GM19463 (cell line): ENCODE results near the gene PRDM16.

Source experiments
- ATAC-seq: cut with Tn5 transposase; IDR thresholded peaks from one replicate; pipeline ENCODE4 v1.9.1; 2021; ENCODE audit warnings: mild to moderate bottlenecking, moderate library complexity; ENCODE audit not compliant: unreplicated experiment

The PRDM16 gene

DNA sequence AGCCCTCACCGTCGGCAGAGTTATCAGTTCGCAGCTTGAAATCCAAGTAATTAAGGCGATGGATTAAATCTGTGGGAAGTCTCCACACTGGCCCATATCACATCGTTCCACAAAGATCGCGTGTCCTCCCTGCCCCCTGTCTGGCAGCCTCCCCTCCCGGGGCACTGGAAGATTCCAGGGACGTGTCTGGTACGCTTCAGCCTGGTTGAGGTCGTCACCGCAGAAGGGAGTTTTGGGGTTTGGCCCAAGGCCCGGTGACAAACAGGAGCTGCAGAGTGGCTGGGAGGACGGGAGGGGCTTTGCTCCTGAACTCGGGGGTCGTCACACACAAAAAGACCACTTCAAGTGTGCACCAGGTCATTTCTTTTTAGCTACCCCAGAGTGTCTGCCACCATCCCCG lies 51.1 kb downstream of the PRDM16 start:
- ATAC-seq = no peak

DNA sequence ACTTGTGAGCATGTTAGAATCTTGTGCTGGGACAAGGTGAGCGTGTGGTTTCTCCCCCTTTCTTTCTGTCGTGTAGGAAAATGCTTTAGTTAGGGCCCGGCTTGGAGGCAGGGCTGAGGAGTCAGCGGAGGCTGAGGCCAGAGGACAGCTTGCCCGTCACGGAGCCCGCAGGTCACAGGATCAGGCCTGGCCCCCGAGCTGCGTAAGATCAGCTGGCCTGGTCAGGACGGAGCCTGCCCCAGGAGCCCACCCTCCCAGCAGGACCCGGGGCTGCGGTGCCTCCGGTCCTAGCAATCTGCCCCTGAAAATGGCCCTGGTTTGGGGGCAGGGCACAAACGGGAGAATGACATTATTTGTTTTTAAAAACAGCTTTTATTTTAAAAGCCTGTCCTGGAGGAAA lies 52.0 kb downstream of the PRDM16 start:
- ATAC-seq = no peak

DNA sequence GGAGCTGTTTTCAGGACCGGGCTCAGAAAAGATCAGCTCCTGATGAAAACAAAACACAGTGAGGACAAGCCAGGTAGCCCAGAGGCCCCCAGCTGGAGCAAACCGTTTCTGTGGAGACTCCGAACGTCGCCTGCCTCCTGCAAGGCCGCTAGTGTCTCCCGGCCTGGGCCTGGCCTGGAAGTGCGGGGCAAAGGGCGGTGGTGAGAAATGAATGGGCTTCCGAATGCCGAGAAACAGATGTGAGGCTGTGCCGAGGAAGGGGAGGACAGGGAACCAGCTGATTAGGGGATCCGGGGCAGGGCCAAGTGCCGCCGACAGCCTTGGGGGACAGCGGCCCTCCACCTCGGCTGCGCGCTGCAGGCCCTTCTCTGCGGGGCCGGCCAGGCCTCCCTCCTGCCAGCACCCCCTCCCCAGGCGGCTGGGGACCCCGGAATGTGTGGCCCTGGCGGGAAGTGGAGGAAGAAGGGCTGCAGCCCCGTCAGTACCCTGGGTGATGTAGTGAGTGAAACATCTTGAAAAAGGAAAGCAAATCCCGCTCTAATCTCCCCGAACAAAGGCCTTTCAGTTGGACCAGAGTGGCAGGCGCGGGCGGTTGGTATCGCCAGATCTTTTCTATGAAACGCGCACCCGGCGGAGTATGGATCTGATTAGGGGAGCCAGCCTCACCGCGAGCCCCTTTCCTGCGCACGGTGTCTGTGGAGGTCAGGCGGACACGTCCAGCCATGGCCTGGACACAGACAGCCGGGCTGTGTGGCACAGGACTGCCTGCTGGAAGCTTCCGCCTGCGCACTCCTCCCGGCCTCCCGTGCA lies 52.6 kb downstream of the PRDM16 start:
- ATAC-seq = no peak

DNA sequence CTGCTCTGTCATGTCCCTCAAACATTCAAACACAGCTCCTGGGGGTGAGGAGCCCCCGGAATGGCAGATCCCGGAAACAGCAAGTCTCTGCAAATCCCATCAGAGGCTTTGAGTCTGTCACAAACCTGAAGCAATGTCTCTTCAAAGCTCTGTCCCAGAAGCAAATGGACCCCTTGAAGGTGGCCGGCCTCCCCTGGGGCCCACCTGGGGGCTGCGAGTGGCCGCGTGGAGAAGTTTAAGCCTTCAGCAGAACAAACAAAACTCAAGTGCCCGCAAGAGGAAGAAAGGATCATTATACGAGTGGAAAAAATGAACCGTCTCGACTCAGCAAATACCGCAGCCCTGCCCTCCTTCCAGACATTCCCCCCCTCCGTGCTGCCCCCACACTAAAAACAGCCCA lies 53.3 kb downstream of the PRDM16 start:
- ATAC-seq = no peak

DNA sequence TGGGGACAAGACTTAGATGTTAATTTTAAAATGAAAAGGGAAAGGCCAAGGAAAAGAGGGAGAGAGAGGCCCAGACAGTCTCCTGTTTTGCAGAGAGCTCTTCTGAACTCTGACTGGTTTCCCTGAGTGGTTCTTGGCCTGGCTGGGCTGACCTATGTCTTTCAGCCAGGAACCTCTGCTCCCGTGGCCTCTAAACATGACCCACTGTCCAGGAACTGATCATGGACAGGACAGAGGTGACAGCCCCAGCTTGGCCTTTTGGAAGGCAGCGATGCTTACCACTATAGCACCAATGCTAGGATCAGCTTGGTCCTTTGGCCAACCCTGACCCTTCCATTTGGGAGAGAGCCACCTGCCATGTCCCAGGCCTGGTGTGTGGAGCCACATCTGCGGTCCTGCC lies 55.2 kb downstream of the PRDM16 start:
- ATAC-seq = no peak

DNA sequence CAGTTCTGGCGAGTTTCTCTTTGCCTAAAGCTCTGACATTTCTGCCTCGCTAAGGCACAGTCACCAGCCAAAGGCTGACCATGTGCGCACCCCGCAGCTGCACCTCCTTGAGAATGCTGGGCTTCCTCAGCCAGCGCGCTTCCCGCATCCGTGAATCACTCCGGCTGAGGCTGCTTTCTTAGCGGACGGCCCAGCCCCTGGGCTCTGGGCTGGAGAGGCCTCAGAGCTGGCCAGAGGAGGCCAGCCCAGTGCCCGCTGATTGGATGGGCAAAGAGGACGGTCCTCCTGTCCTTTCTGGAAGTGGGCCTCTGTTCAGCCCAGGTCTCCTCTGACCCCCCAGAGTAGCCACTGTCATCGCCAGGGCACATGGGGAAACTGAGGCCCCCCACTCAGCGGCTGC lies 56.1 kb downstream of the PRDM16 start:
- no peak for ATAC-seq

DNA sequence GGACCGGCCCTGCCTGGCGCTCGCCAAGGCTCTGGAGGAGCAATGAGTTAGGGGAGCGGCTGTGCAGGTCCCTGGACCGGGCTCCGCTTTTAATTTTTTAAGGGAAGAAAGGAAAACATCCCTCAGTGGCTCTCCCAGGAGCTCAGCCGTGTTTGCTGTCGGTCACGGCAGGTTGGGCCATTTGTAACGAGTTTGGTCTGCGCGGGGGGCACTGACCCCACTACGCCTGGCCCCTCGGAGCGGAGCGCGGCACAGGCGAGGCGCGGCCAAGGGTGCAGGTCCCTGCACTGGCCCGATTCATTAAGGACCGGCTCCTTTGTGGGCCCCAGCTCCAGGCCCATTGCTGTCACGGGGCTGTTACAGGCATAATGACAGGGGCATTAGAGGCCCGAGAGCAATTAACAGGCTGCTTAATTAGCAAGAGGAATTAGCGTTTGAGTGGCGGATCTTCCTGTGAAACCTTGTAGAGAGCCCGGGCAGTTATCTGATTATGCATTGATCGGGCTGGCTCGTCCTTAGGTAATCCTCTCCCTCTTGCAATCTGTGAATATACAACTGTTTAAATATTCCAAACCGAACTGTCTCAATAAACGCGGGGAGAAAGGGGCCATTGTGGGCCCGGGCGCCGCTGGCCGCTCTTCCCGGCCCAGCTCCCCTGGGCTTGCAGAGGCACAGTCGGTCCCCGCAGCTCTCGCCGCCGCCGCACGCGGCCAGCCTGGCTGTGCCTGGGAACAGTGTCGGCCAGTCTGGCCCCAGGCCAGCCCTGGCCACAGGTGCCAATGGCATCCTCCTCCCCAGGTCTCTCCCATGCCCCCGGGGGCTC lies 56.8 kb downstream of the PRDM16 start:
- no peak for ATAC-seq

DNA sequence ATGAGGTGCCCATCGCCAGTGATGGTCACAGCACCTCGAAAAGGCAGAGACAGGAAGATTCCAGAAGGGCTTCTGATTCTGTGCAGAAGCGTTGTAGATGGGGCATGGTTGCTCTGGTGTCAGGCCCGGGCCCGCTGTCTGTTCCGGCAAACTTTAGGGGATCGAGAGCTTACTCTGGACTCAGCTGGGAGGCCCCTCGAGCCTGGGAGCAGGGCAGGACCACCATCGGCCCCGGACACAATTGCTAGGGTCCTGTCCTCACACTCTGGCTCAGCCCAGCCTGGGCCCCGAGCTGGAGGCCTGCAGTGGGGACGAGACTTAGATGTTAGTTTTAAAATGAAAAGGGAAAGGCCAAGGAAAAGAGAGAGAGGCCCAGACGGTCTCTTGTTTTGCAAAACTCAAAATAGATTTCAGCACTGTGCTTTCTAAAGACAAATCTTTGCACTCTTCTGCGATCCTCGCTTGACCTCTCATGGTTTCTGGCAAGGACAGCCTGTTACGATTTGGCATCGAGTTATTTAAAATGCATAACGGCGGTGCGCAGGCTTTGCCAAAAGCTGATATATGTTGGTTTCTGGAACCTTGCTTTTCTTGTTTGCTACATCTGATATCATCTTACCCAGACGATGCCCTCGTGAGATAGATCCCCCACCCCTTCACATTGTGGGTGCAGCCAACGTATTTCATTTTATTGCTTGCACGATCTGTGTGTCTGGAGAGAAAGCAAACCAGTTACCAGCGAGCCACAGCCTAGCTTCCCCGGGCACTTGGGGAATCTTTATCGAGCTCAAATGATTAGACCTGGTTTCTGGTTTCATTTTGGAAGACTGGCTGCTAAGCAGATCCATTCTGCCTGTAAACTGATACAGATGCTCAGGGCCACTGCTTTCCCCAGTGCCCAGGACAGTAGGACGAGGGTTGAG lies 58.0 kb downstream of the PRDM16 start:
- no peak for ATAC-seq

DNA sequence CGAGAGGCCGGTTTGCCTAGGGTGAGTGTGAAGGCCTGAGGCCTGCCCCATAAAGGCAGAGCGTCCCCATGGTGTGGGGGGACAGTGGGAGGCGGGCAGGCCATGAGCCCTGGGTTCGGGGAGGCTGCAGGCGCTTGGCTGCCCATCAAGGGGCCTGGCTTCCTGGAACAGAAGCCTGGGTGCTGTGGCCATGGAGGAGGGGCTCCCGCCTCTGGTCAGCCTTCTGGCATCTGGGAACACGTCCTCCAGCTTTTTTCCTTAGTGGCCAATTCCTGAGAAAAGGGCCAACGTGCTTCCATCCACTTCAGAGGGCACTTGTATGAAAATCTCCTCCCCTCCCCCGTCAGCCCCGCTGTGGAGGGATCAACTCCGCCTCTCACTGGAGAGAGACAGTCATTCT lies 58.7 kb downstream of the PRDM16 start:
- no peak for ATAC-seq

DNA sequence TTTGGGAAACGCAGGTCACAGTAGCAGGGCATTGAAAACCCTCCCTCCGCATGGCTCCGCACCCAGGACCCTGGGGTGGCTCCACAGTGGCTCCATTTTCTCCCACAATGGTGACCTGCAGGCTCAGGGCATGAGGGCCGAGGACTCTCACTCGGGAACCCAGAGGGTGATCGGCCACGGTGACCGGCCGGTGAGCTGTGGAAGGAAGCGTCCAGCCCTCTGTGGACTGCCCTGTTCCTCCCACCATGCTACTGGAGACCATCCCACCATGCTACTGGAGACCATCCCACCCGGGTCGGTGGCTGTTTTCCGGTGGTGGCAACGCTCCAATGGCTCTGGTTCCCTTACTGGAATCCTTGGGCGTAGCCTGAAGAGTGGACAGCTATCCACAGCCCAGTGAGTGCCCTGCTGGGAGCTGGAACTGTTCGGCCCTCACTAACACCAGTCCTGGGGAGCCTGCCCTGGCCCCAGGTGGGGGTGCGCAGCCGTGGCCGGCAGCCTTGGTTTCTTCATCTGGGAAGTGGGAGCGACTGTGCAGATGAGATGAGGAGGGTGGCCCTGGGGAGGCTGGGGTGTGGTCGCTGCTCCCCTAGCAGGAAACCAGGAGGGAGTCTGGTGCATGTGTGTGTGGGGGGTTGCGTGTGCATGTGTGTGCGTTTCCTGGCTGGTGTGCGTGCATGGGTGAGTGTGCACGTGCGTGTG lies 59.6 kb downstream of the PRDM16 start:
- no peak for ATAC-seq

DNA sequence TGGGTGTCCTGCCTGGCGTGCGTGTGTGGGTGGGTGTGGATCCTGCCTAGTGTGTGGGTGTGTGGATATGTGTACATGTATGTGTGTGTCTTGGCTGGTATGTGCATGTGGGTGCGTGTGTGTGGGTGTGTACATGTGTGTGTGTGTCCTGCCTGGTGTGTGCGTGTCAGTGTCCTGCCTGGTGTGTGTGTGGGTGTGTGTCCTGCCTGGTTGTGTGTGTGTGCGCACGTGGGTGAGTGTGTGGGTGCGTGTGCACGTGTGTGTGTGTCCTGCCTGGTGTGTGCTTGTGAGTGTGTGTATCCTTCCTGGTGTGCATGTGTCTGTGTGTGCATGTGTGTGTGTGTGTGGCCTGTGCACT lies 60.1 kb downstream of the PRDM16 start:
- ATAC-seq = no peak

DNA sequence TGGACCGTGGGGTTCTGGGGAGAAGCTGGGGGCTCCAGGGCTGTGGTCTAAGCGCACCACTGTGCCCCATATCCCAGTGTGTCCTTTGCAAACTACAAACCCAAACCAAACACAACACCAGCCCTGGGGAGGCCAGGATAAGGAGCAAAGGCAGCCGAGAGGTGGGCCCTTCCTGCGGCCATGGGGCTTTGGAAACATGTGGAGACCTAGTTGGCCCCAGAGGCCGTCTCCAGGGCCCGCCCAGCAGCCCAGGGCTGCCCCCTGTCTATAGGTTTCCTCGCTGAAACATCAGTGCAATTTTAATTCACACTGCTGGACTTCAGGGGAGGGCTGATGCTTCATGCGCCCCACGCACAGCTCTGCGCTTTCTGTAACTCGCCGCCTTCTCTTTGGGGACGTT lies 61.3 kb downstream of the PRDM16 start:
- ATAC-seq = no peak

DNA sequence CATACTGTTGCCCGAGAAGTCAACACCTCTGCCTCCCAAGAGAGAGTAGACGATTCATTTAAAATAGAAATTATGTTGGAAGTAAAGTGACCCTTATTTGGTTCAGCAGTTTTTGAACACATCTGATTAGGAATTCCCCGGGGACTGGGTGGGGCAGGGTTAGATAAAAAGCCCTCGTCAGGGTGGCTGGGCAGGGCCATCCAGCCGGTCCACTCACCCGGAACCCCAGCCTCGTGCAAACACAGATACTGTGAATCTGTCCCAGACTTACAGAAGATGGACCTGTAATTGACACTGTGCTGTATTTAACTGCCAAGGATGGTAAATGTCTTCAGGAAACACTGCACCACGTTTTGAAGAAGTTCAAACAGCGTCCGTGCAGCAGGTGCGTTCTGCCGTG lies 63.7 kb downstream of the PRDM16 start:
- ATAC-seq = no peak

DNA sequence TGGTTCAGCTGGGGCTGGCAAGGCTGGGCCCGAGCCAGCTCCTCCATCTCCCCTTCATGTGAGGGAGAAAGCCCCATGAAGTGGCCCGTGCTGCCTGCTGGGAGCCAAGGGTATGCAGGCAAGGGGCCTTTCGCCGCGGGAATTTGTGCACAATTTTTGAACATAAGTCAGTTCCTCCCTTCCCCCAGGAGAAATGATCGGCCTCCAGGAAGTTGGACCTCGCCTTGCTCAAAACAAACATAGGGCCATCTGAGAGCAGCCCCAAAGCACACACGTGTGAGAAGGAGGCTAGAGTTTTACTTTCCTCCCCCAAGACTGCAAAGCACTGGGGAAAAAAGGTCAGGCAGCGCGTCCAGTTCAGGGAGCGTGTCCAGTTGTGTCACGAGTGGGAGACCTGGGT lies 64.7 kb downstream of the PRDM16 start:
- ATAC-seq = no peak

DNA sequence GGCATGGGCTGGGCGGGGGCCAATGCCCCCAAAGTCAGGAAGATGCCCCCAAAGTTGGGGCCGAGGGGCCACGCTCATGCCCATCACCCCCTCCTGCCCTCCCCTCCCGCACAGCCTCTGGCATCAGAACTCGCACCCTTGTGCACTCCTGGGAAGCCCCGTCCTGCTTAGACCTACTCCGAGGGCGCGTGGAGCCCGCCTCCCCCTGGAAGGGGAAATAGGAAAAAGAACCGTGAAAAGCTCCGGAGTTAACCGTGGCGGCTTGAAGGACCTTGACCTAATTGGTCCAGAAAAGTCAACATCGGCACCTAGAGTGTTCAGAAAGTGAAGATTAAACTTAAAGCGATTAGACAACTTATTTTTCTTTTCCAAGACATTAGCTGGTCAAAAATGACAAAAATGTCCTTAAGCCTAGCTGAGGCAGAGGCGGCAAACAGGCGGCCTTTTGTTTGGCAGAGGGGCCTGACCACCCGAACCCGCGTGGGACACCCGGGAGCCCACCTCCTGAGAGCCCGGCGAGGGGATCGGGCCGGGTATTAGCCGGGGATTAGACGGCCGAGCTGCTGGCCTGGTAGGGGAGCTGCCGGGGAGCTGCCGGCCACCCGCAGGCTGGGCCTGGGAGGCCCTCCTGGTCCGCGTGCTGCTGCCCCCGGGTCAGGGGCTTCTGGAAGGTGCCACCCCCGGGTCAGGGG lies 65.5 kb downstream of the PRDM16 start:
- no peak for ATAC-seq

DNA sequence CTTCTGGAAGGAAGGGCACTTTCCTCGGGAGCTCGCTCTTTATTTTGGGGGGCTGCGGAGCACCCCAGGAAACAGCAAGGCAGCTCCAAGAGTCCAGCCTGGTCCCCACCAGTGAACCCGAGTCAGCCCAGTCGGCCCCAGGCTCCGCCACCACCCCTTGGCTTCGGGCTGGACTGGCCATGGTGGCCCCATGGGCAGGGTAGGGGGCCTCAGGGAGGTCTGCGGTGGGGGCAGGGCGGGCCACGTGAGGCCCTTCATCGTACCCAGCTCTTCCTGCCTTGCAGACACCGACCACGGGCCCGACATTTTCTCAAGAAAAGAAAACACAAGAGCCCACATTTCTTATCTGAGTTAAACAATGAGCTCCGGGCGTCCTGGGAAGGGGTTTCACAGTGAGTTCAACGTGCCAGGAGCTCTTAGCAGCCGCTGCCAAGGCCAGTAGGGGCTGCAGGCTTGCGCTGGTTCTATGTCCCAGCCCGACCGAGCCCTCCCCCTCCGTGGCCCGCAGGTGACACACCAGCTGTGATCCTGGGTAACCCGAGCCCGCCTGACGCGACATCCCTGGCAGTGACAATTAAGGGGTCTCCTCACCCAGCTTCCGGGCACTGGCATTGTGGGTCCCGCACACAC lies 66.2 kb downstream of the PRDM16 start:
- ATAC-seq = no peak

DNA sequence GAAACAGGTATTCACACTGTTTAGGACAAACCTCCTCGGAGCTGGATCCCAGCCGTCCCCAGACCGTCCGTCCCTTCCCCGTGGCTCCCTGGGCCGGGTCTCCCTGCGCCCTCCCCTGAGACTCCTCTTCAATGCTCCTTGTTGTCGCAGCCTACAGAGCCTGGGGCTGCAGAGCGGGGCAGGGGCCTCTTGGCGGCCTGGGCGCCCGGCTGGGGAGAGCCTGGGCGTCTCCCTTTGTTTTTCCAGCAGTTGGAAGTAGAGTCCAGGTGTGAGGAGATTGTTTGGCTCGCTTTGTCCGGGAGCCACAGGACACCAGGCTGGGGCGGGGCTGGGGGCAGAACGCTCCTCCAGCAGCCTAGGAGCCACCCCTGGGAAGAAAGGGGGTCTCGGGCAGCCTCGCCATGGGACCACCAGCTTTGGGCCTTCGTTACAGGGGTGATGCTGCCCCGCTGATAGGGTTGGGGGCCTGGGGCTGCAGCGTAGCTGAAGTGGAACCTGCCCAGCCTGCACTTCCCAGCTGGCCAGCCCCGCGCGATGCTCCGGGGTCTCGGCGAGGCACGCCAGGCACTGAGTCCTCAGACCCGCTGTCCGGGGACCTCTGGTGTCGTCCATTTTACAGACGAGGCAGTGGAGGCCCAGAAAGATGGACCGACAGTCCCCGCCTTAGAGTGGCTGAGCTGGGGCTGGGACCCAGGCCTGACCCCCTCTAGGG lies 66.9 kb downstream of the PRDM16 start:
- ATAC-seq = no peak

DNA sequence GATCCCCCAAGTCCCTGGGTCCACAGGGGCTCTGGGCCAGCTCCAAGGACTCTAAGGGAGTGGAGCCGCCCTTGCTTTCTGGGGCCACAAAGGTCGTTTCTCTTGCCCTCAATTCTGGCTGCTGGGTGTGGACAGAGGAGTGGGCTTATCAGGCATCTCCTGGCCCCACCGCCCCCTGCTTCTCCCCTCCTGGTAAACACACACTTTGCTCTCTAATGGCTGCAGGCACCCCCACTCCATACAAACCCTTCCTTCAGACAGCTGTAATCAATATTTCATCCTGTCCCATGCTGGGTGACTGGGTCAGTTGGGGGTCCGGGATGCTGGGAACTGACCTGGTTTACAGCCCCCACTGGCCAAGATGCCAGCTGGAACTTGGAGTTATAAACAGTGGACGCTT lies 67.5 kb downstream of the PRDM16 start:
- no peak for ATAC-seq
